Pancreas (tissue), 10 donors: ENCODE data around the gene TANC1. TPM values are rescaled to one million over a fixed set of nuclear protein-coding genes. Genes with fewer than 3 reads are reported as not detected.

Experiments
- ATAC-seq, 4 donors: fragments of 200-7000 bp; cut with Tn5 transposase; one replicate each; pipeline versions ENCODE4 v1.8.0 to v1.9.1; 2020; ENCODE audit warnings: mild to moderate bottlenecking in 4 of 4, moderate library complexity in 4 of 4
- DNase-seq, 6 donors: peaks; one replicate each; pipeline ENCODE4 v3.0.0-alpha.2; 2020
- FAIRE-seq: peaks from 2 replicates; lab custom pipeline; 2012; peaks lifted over from hg19 to GRCh38; lab: Jason Lieb, UNC
- H3K27ac ChIP-seq, 4 donors: fragments of 200-600 bp; sonication (generic); 1 replicate in 3 of 4; 2 replicates in 1 of 4; pipeline versions ENCODE4 v1.5.0 to v1.8.0; 2020
- H3K27me3 ChIP-seq, 4 donors: fragments of 200-600 bp; one replicate each; pipeline ENCODE4 v1.8.0; 2021
- H3K36me3 ChIP-seq, 3 donors: fragments of 200-600 bp; sonication (generic) in 1 of 3; one replicate each; pipeline versions ENCODE4 v1.5.0 to v1.8.0; 2020 to 2021
- H3K4me1 ChIP-seq, 3 donors: fragments of 200-600 bp; one replicate each; pipeline ENCODE4 v1.8.0; 2021
- H3K4me3 ChIP-seq, 4 donors: fragments of 200-600 bp; sonication (generic) in 2 of 4; one replicate each; pipeline versions ENCODE4 v1.5.0 to v1.8.0; 2020 to 2021
- H3K9me3 ChIP-seq, 4 donors: fragments of 200-600 bp; one replicate each; pipeline ENCODE4 v1.8.0; 2021
- CTCF ChIP-seq, 4 donors: fragments of 200-600 bp; sonication (generic) in 3 of 4; IDR thresholded peaks; one replicate each; pipeline versions ENCODE4 v1.5.0 to v1.8.0; 2021; ENCODE audit warnings: antibody characterized with exemption in 4 of 4
- WGBS, 2 donors: extraction: QIAGEN DNeasy Blood & Tissue Kit; methylation state at CpG; one replicate each; pipeline ENCODE4 v1.1.7; 2013; 5-methylcytosine and 5-hydroxymethylcytosine counted together
- intact Hi-C, 3 donors: fragments of 100-400 bp; cut with DNase I; formaldehyde crosslinking; loops; one replicate each; pipeline versions ENCODE4 v1.11.1 to v1.14.2; 2022
- polyA plus RNA-seq, 2 donors: library from polyadenylated mRNA; stranded (reverse); fragments of 200-250 nt; gene quantifications; one replicate each; pipeline ENCODE4 v1.2.3, GENCODE V29; 2013
- total RNA-seq, 6 donors: library from RNA; stranded (reverse); fragmentation: NEBNext Ultra II Directional in 4 of 6; extraction: Animal tissue kit (Norgen Biotek cat#: 25700) in 4 of 6; gene quantifications; one replicate each; pipeline versions ENCODE4 v1.2.1 to v1.2.4, GENCODE V29; 2021 to 2023
- donor health status: healthy with polysubstance abuse.
- donor health status: DM: no; HTN: no; CAD: no; lungs with moderate emphysema.
- donor health status: DM: no; HTN: no; CAD: no.
- donor health status: control.
- donor health status: control.
- donor health status: Bipolar disorder and iron deficiency.
- donor health status: DM: yes; HTN: yes; CAD: no.
- donor health status: DM: no; HTN: no; CAD: no.
- donor health status: DM: no; HTN: no; CAD: no.
- donor health status: DM: yes; HTN: yes; CAD: no.

Gene TANC1
- total and polyA plus RNA-seq, 8 donors, result 9.0 to 17.6 (median 10.5) TPM

DNA sequence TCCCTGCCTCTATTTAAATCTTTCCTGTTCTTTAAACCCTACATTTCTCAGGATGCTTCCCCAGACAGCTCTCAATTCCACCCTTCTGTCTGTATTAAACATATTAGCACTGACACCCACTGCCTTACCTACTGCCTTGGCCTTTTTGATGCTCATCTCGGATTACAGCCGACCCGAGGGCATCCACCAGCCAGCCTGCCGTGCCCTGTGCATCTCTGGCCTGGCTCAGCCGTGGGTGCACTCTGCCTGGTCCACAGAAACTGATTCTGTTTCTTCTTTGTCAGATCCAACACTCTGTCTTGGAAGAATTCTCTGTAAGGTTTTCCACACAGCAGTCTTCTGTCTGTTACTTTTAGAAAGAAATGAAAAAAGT lies 27.2 kb downstream of the TANC1 start:
- FAIRE-seq (no peak), DNase-seq (no peak), ATAC-seq (no peak)
- H3K4me1 ChIP-seq, result peaks cover 8 to 21% (median 17%) of the 10 kb centered on the region in 3 donors
- WGBS, 2 donors, result 90 to 97% methylated on average over 5 of the region's 5 CpGs
- no peak overlapping the region for H3K27ac ChIP-seq
- H3K27me3 ChIP-seq, result no peaks in the 10 kb centered on the region
- no peak overlapping the region for H3K4me3 ChIP-seq
- H3K9me3 ChIP-seq, result no peaks in the 10 kb centered on the region
- intact Hi-C loops, result no loop called here
- H3K36me3 ChIP-seq, result no peaks in the 10 kb centered on the region
- TF ChIP-seq CTCF (IDR thresholded peaks at IDR 0.05), result no peak

DNA sequence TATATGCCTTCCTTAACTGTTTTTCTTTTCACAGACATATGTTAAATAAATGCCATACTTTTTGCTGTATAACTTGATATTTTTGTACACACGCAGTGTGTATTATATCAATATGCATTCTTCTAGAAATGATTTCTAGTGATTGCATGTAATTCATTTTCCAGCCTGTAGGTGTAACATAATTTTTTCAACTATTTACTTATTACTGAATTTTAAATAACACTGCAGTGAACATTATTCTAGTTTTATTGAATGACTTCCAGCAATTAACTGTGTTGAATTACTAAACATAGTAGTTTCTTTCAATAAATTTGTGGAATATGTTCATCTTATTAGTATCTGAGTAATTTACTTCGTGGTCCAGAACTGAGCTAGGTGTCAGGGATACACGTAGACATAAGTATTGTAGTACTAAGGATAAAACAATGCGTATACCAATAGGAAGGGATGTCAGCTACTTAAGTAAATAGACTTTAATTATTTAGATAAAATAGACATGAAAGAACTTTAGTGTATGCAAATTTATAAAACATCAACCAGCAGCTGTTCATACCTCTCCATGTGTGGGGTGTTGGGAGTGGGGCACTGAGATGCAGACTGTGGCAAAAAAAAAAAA lies 28.0 kb downstream of the TANC1 start:
- H3K27ac ChIP-seq, result no peak overlapping the region
- no peak overlapping the region for H3K4me3 ChIP-seq
- H3K36me3 ChIP-seq, result no peaks in the 10 kb centered on the region
- peak in 3 of 4 donors; percentile 9 to 28 (median 17) for TF ChIP-seq CTCF (IDR thresholded peaks at IDR 0.05)
- ATAC-seq (no peak), DNase-seq (no peak), FAIRE-seq (no peak)
- no peaks in the 10 kb centered on the region for H3K27me3 ChIP-seq
- H3K9me3 ChIP-seq, result no peaks in the 10 kb centered on the region
- H3K4me1 ChIP-seq, result peaks cover 8 to 21% (median 17%) of the 10 kb centered on the region in 3 donors
- intact Hi-C loops, result no loop called here
- 94 to 97% methylated on average over 4 of the region's 4 CpGs for WGBS, 2 donors

DNA sequence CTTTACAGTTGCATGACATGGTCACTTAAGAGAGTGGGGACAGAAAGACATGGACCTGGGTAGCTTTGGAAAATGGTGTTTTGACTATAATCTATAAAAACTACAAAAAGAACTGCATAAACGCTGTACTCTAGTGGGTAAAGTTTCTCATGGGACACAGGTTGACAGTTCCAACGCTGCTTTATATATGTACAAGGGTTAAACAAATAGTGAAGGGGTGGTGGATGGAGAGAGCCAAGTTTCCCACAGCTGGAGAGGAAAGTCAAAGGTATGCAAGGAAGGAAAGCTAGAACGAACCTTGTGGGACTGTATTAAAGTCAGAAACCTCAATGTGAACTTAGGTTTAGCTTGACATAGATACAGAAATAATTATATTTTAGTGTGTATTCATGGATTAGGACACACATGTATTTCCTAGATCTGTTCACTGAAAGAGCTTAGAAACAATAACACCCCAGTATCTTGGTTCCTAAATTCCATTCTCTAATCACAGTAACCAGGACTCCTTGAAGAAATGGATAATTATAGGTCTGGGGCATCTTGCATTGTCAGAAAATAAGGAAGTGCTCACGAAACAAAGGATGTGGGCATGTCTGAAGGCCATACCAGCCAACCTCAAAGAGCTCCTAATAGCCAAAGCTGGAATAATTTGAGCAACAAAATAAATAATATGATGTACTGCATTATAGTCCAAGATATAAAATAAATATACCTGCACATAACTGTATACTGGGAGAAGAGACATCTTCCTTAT lies 28.8 kb downstream of the TANC1 start:
- ATAC-seq (peak in 1 of 4 donors; percentile 47), DNase-seq (no peak), FAIRE-seq (no peak)
- Histone ChIP-seq H3K27me3 (no peaks in the 10 kb centered on the region), H3K4me3 (no peak overlapping the region), H3K27ac (no peak overlapping the region), H3K9me3 (no peaks in the 10 kb centered on the region), H3K36me3 (no peaks in the 10 kb centered on the region), H3K4me1 (peaks cover 8 to 21% (median 17%) of the 10 kb centered on the region in 3 donors)
- TF ChIP-seq CTCF (IDR thresholded peaks at IDR 0.05), result no peak
- intact Hi-C loops, result no loop called here
- WGBS, 2 donors, result 33 to 38% methylated on average over 4 of the region's 4 CpGs

- Histone ChIP-seq H3K4me3 (no peak overlapping the region), H3K27me3 (no peaks in the 10 kb centered on the region), H3K27ac (peak overlapping the region in 2 of 4 donors; percentile 16 to 38), H3K9me3 (no peaks in the 10 kb centered on the region), H3K36me3 (no peaks in the 10 kb centered on the region), H3K4me1 (peaks cover 8 to 18% (median 17%) of the 10 kb centered on the region in 3 donors)
- DNase-seq (no peak), ATAC-seq (peak in 3 of 4 donors; percentile 18 to 30 (median 24)), FAIRE-seq (no peak)
- WGBS, 2 donors, result 70 to 78% methylated on average over 6 of the region's 6 CpGs
- intact Hi-C loops, result no loop called here
- TF ChIP-seq CTCF (IDR thresholded peaks at IDR 0.05), result no peak
Measured at GRCh38 chr2:158998551-158999248, 30.3 kb downstream of the TANC1 start.
